GM12878 (cell line): ENCODE measurements around the gene RGS18.

ENCODE experiments used
- CREM ChIP-seq: IDR thresholded peaks from 2 replicates; pipeline ENCODE4 v1.6.1; 2014; ENCODE audit warnings: antibody characterized with exemption, low read depth
- EP300 ChIP-seq, 2 experiments: fragments of 150-350 bp in 1 of 2; IDR thresholded peaks; 2 replicates each; pipeline ENCODE4 v1.6.1; 2011 to 2012; ENCODE audit warnings: low read depth in 2 of 2, low read length in 2 of 2, borderline replicate concordance in 1 of 2, improper control_type of control experiment in 1 of 2, inconsistent platforms in 1 of 2; ENCODE audit not compliant: control insufficient read depth in 1 of 2
- EZH2 ChIP-seq: IDR thresholded peaks from 2 replicates; pipeline ENCODE4 v1.6.1; 2012; ENCODE audit warnings: low read depth, mild to moderate bottlenecking, control low read depth, inconsistent platforms, low read length, borderline replicate concordance; ENCODE audit not compliant: control insufficient read depth
- NR2C2 ChIP-seq: IDR thresholded peaks from 2 replicates; pipeline ENCODE4 v1.6.1; 2011; ENCODE audit warnings: borderline replicate concordance, low read depth; ENCODE audit not compliant: control insufficient read depth, insufficient read length
- SREBF2 ChIP-seq: IDR thresholded peaks from 2 replicates; pipeline ENCODE4 v1.6.1; 2012; ENCODE audit warnings: mild to moderate bottlenecking, low read length
- ZNF384 ChIP-seq: IDR thresholded peaks from 2 replicates; pipeline ENCODE4 v1.6.1; 2012; ENCODE audit warnings: low read depth, mild to moderate bottlenecking, low read length, improper control_type of control experiment, borderline replicate concordance
- TF ChIP-seq, protein P1 (sequence below), 3 experiments: IDR thresholded peaks in 2 of 3; conservative IDR thresholded peaks in 1 of 3; 2 replicates each; pipeline ENCODE4 v1.5.1; 2011; ENCODE audit warnings: low read depth in 3 of 3, low read length in 3 of 3, mild to moderate bottlenecking in 3 of 3, control low read depth in 2 of 3, moderate library complexity in 2 of 3, inconsistent platforms in 1 of 3, mixed read lengths in 1 of 3; ENCODE audit not compliant: control insufficient read depth in 2 of 3, insufficient read depth in 1 of 3; ENCODE audit errors: extremely low read depth in 1 of 3
- TF ChIP-seq, protein P2 (sequence below): IDR thresholded peaks from 2 replicates; pipeline ENCODE4 v1.6.1; 2011; ENCODE audit warnings: low read depth, low read length, improper control_type of control experiment, borderline replicate concordance

- TF ChIP-seq SREBF2 = no peak
- TF ChIP-seq, protein P1, sequence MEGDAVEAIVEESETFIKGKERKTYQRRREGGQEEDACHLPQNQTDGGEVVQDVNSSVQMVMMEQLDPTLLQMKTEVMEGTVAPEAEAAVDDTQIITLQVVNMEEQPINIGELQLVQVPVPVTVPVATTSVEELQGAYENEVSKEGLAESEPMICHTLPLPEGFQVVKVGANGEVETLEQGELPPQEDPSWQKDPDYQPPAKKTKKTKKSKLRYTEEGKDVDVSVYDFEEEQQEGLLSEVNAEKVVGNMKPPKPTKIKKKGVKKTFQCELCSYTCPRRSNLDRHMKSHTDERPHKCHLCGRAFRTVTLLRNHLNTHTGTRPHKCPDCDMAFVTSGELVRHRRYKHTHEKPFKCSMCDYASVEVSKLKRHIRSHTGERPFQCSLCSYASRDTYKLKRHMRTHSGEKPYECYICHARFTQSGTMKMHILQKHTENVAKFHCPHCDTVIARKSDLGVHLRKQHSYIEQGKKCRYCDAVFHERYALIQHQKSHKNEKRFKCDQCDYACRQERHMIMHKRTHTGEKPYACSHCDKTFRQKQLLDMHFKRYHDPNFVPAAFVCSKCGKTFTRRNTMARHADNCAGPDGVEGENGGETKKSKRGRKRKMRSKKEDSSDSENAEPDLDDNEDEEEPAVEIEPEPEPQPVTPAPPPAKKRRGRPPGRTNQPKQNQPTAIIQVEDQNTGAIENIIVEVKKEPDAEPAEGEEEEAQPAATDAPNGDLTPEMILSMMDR (IDR thresholded peaks at IDR 0.05 in 2 of 3, conservative IDR thresholded peaks at IDR 0.05 in 1 of 3; ENCODE audit: control insufficient read depth in 2 of 3, extremely low read depth in 1 of 3, insufficient read depth in 1 of 3, low read depth in 3 of 3, low read length in 3 of 3) = no peak
- TF ChIP-seq CREM = no peak
- TF ChIP-seq EZH2 = no peak
- TF ChIP-seq, protein P2, sequence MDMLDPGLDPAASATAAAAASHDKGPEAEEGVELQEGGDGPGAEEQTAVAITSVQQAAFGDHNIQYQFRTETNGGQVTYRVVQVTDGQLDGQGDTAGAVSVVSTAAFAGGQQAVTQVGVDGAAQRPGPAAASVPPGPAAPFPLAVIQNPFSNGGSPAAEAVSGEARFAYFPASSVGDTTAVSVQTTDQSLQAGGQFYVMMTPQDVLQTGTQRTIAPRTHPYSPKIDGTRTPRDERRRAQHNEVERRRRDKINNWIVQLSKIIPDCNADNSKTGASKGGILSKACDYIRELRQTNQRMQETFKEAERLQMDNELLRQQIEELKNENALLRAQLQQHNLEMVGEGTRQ = no peak
- TF ChIP-seq NR2C2 = no peak
- TF ChIP-seq ZNF384 = no peak
- no peak for TF ChIP-seq EP300 (IDR thresholded peaks at IDR 0.05; ENCODE audit: borderline replicate concordance in 1 of 2, control insufficient read depth in 1 of 2, low read depth in 2 of 2, low read length in 2 of 2)
These were observed 9.8 kb downstream of the RGS18 start for GRCh38 chr1:192167911-192168700.
